Endothelial cell of umbilical vein (primary cell): ENCODE measurements around the gene NME7.

Experiments used
- CTCF ChIP-seq, 2 donors: IDR thresholded peaks; 1 replicate in 1 of 2; 2 replicates in 1 of 2; pipeline ENCODE4 v1.5.1; 2011; ENCODE audit warnings: low read length in 2 of 2, mild to moderate bottlenecking in 2 of 2, moderate library complexity in 2 of 2, control low read depth in 1 of 2, inconsistent platforms in 1 of 2, low read depth in 1 of 2; ENCODE audit not compliant: insufficient read depth in 1 of 2; ENCODE audit errors: extremely low read depth in 1 of 2
- EZH2 ChIP-seq: IDR thresholded peaks from 2 replicates; pipeline ENCODE4 v1.6.1; 2012; ENCODE audit warnings: borderline replicate concordance, low read depth, mild to moderate bottlenecking, moderate library complexity, low read length, inconsistent platforms; ENCODE audit not compliant: severe bottlenecking
- FOS ChIP-seq: IDR thresholded peaks from 2 replicates; pipeline ENCODE4 v1.6.1; 2011; ENCODE audit warnings: mild to moderate bottlenecking, low read length, moderate library complexity, borderline replicate concordance; ENCODE audit not compliant: insufficient read depth
- GATA2 ChIP-seq: IDR thresholded peaks from 2 replicates; pipeline ENCODE4 v1.7.0; 2011; ENCODE audit warnings: low read depth, mild to moderate bottlenecking, moderate library complexity, mixed read lengths, low read length; ENCODE audit not compliant: insufficient read length, insufficient read depth
- JUN ChIP-seq: IDR thresholded peaks from 2 replicates; pipeline ENCODE4 v1.6.1; 2011; ENCODE audit warnings: borderline replicate concordance, low read depth; ENCODE audit not compliant: insufficient read length, insufficient read depth
- MYC ChIP-seq: IDR thresholded peaks from one replicate; pipeline ENCODE4 v1.6.1; 2011; ENCODE audit warnings: mild to moderate bottlenecking, low read depth, low read length
- POLR2A ChIP-seq: IDR thresholded peaks from 2 replicates; pipeline ENCODE4 v1.6.1; 2012; ENCODE audit warnings: low read depth, mild to moderate bottlenecking, control low read depth, low read length
- POLR2AphosphoS5 ChIP-seq: IDR thresholded peaks from 2 replicates; pipeline ENCODE4 v1.6.1; 2012; ENCODE audit warnings: low read depth, mild to moderate bottlenecking, control low read depth, low read length, moderate library complexity; ENCODE audit not compliant: insufficient read depth
- TF ChIP-seq, protein P1 (sequence below): IDR thresholded peaks from 2 replicates; pipeline ENCODE4 v1.6.1; 2011; ENCODE audit not compliant: insufficient read depth, insufficient read length

GRCh38 chr1:169414952-169415351 is 47.4 kb upstream of the NME7 start:
- TF ChIP-seq CTCF (IDR thresholded peaks at IDR 0.05; ENCODE audit: extremely low read depth in 1 of 2, insufficient read depth in 1 of 2, low read depth in 1 of 2, low read length in 2 of 2) = no peak
- no peak for TF ChIP-seq POLR2AphosphoS5
- TF ChIP-seq GATA2 = no peak
- TF ChIP-seq POLR2A = no peak
- TF ChIP-seq MYC = no peak
- no peak for TF ChIP-seq JUN
- TF ChIP-seq EZH2 = no peak
- TF ChIP-seq FOS = no peak
- TF ChIP-seq, protein P1, sequence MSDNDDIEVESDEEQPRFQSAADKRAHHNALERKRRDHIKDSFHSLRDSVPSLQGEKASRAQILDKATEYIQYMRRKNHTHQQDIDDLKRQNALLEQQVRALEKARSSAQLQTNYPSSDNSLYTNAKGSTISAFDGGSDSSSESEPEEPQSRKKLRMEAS = no peak
